Thymus (tissue), 11 donors: Measurements from ENCODE around the gene TSBP1. TPM values are rescaled to one million over a fixed set of nuclear protein-coding genes. Genes with fewer than 3 reads are reported as not detected.
"Not testable (repeated sequence)": the region's sequence is repeated elsewhere in the genome, so short reads cannot be mapped to it uniquely, and the experiment has no call there.

Experiments
- DNase-seq, 9 donors: peaks; one replicate each; pipeline ENCODE4 v3.0.0-alpha.2; 2013; ENCODE audit warnings: low spot score in 9 of 9, low read depth in 6 of 9, missing footprints in 1 of 9
- H3K27ac ChIP-seq, 2 donors: one replicate each; pipeline ENCODE4 v1.5.1; 2013; ENCODE audit warnings: control low read depth in 1 of 2, low read depth in 1 of 2, low read length in 1 of 2, mild to moderate bottlenecking in 1 of 2, moderate library complexity in 1 of 2
- H3K27me3 ChIP-seq, 2 donors: one replicate each; pipeline ENCODE4 v1.5.1; 2013; ENCODE audit warnings: low read length in 1 of 2; ENCODE audit not compliant: control insufficient read depth in 2 of 2, insufficient read depth in 1 of 2
- H3K36me3 ChIP-seq, 2 donors: one replicate each; pipeline ENCODE4 v1.5.1; 2013; ENCODE audit warnings: low read length in 1 of 2, mild to moderate bottlenecking in 1 of 2, moderate library complexity in 1 of 2; ENCODE audit not compliant: control insufficient read depth in 2 of 2, insufficient read depth in 2 of 2
- H3K4me1 ChIP-seq, 2 donors: one replicate each; pipeline ENCODE4 v1.5.1; 2013; ENCODE audit warnings: low read length in 2 of 2; ENCODE audit not compliant: control insufficient read depth in 2 of 2, insufficient read depth in 2 of 2
- H3K4me3 ChIP-seq, 2 donors: one replicate each; pipeline ENCODE4 v1.5.1; 2013; ENCODE audit warnings: low read length in 2 of 2, control low read depth in 1 of 2, mild to moderate bottlenecking in 1 of 2
- H3K9me3 ChIP-seq, 2 donors: one replicate each; pipeline ENCODE4 v1.5.1; 2013; ENCODE audit warnings: low read length in 1 of 2, mild to moderate bottlenecking in 1 of 2; ENCODE audit not compliant: control insufficient read depth in 2 of 2, insufficient read depth in 1 of 2
- WGBS: extraction: QIAGEN DNeasy Blood & Tissue Kit; methylation state at CpG from one replicate; pipeline ENCODE4 v1.1.7; 2013; 5-methylcytosine and 5-hydroxymethylcytosine counted together
- polyA plus RNA-seq: library from polyadenylated mRNA; stranded (reverse); fragments of 200-250 nt; gene quantifications from one replicate; pipeline ENCODE4 v1.2.3, GENCODE V29; 2013
- total RNA-seq: library from RNA; stranded (reverse); fragments of 120-200 nt; gene quantifications from one replicate; pipeline ENCODE4 v1.2.4, GENCODE V29; 2013
- donor health status: healthy.

Gene TSBP1
- total and polyA plus RNA-seq, 2 donors = not detected

DNA sequence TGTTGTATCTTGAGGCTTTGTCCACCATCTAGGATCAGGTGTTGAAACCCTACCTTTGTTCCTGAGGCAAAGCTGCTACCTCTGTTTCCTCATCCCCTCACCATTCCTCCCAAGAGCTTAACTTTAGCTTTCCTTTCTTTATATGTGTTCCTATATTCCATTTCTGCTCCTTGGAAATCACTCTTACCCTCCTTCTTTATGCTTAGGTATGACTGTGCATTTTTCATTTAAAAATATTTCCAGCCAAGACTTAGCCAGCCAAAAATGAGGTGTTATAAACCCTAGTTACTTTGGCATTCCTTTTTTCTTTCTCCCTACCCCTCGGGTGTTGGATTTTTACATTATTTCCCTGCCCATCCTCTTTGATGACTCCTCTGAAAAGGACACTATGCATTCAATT, 57.7 kb downstream of the TSBP1 start:
- no peaks in the 10 kb centered on the region for H3K4me1 ChIP-seq
- no peak for DNase-seq
- H3K27me3 ChIP-seq = no peaks in the 10 kb centered on the region
- 100% methylated on average over 1 of the region's 1 CpG for WGBS
- no peaks in the 10 kb centered on the region for H3K9me3 ChIP-seq
- no peaks in the 10 kb centered on the region for H3K36me3 ChIP-seq
- H3K4me3 ChIP-seq = no peak overlapping the region
- no peak overlapping the region for H3K27ac ChIP-seq

DNA sequence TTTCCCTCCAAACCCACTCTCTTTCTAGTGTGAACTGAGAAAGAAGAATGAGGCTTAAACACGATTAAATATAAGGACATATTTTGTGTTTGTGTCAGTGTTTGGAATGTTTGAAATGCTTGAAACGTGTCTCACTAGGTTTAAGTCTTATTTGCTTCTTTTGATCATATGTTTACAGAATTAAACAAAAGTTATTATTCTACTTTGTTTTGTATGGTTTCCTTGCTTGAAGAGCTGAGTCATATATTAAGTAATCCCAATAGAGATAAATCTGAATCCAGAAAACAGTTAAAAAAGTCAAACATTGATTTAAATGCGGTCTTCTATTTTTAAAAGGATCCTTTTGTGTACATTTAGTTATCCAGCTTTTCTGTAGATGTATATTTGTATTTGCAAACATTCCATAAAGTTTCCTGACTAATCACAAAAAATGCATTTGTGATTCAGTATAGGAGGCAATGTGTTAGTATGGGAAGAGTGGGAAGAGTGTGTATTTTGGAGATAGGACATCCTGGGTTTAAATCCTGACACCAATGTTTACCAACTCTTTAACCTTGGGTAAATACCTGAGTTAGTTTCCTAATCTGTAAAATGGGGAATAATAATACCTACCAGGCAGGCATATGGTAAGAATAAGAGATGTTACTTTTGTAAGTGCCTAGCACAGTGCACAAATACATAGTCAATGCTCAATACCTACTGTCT, 72.9 kb downstream of the TSBP1 start:
- WGBS = 98% methylated on average over 3 of the region's 3 CpGs
- no peak for DNase-seq

GRCh38 chr6:32294980-32295379, 76.7 kb downstream of the TSBP1 start:
- H3K4me3 ChIP-seq, DNase-seq: not testable (repeated sequence)
- WGBS = 93% methylated on average over 3 of the region's 3 CpGs

More for the DNA sequence above, 72.9 kb downstream of the TSBP1 start:
- Histone ChIP-seq H3K4me3 (no peak overlapping the region), H3K27me3 (no peaks in the 10 kb centered on the region), H3K27ac (no peak overlapping the region), H3K36me3 (no peaks in the 10 kb centered on the region), H3K4me1 (no peaks in the 10 kb centered on the region), H3K9me3 (no peaks in the 10 kb centered on the region)

DNA sequence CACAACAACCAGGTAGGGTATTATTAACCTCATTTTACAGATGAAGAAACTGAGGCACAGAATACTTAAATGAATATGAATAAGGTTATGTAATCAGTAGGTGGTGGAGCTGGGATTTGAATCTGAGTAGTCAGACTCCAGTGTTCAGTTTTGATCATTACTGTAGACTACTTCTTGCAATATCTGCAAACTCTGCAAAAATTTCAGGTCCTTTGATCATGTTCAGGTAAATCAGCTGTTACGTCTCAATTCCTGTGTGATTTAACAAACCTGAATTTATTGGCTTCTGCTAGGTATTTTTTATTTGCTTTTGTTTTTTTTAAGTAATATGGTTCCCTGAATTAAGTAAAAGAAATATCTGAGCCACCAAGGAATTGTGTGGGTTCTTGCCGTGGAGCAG, 77.1 kb downstream of the TSBP1 start:
- Histone ChIP-seq H3K4me1 (no peaks in the 10 kb centered on the region), H3K36me3 (no peaks in the 10 kb centered on the region), H3K9me3 (no peaks in the 10 kb centered on the region), H3K4me3 (no peak overlapping the region), H3K27me3 (no peaks in the 10 kb centered on the region), H3K27ac (no peak overlapping the region)
- WGBS = 50% methylated on average over 2 of the region's 2 CpGs
- no peak for DNase-seq

More at GRCh38 chr6:32294980-32295379, 76.7 kb downstream of the TSBP1 start:
- H3K36me3 ChIP-seq, H3K4me1 ChIP-seq, H3K27ac ChIP-seq, H3K9me3 ChIP-seq, H3K27me3 ChIP-seq: not testable (repeated sequence)

GRCh38 chr6:32293695-32294094, 78.0 kb downstream of the TSBP1 start:
- H3K4me1 ChIP-seq = no peaks in the 10 kb centered on the region
- no peaks in the 10 kb centered on the region for H3K36me3 ChIP-seq
- no peaks in the 10 kb centered on the region for H3K9me3 ChIP-seq
- no peak for DNase-seq
- no peaks in the 10 kb centered on the region for H3K27me3 ChIP-seq
- WGBS = 97% methylated on average over 4 of the region's 4 CpGs
- no peak overlapping the region for H3K4me3 ChIP-seq
- H3K27ac ChIP-seq = no peak overlapping the region

DNA sequence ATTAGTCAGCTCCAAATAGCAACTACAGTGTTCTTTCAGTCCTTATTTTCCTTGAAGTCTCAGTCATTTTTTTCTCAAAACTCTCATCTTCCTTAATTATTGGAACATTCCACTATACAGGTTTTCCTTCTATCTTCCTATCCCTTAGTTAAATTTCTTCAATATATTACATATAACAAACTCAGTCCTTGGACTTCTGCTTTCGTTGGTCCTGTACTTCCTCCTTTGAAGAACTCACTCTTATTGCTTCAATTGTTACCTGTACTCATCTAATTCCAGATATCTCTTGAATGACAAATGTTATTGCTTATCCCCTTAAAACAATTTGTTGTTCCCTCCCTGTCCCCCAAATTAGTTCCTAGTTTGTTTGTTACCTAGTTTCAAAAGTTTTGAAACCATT, 80.2 kb downstream of the TSBP1 start:
- Histone ChIP-seq H3K36me3 (no peaks in the 10 kb centered on the region), H3K9me3 (no peaks in the 10 kb centered on the region), H3K4me3 (no peak overlapping the region), H3K27me3 (no peaks in the 10 kb centered on the region), H3K4me1 (no peaks in the 10 kb centered on the region), H3K27ac (no peak overlapping the region)
- no peak for DNase-seq
- 90% methylated on average over 1 of the region's 1 CpG for WGBS

DNA sequence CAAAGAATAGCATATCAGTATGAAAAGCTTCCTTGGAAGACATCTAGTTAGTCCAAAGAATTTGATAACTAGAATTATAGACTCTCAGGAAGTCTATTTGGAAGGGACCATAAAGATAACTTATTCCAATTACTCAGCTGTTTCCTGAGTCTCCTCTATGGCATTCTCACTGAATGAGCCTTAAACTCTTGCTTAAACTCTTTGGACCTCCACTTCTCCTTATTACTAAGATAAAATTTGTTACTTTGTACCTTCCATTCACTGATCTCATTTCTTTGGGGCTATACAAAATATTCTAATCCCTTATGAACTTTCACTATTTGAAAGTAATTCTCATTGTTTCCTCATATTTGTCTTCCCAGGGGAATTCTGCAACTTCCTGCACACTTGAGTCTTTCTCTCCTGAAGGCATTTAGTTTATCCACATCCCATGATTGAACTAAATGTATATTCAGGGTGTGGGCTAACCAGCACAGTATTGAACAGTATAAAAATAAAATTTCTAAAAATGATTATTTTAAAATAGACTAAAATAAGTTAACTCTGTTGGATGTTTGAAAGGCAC, 80.7 kb downstream of the TSBP1 start:
- Histone ChIP-seq H3K36me3 (no peaks in the 10 kb centered on the region), H3K27me3 (no peaks in the 10 kb centered on the region), H3K4me3 (no peak overlapping the region), H3K27ac (no peak overlapping the region), H3K4me1 (no peaks in the 10 kb centered on the region), H3K9me3 (no peaks in the 10 kb centered on the region)
- no peak for DNase-seq

GRCh38 chr6:32288426-32288825, 83.3 kb downstream of the TSBP1 start:
- WGBS = 22% methylated on average over 2 of the region's 2 CpGs
- Histone ChIP-seq H3K27me3 (no peaks in the 10 kb centered on the region), H3K36me3 (no peaks in the 10 kb centered on the region), H3K4me3 (no peak overlapping the region), H3K4me1 (no peaks in the 10 kb centered on the region), H3K27ac (no peak overlapping the region), H3K9me3 (no peaks in the 10 kb centered on the region)
- no peak for DNase-seq

DNA sequence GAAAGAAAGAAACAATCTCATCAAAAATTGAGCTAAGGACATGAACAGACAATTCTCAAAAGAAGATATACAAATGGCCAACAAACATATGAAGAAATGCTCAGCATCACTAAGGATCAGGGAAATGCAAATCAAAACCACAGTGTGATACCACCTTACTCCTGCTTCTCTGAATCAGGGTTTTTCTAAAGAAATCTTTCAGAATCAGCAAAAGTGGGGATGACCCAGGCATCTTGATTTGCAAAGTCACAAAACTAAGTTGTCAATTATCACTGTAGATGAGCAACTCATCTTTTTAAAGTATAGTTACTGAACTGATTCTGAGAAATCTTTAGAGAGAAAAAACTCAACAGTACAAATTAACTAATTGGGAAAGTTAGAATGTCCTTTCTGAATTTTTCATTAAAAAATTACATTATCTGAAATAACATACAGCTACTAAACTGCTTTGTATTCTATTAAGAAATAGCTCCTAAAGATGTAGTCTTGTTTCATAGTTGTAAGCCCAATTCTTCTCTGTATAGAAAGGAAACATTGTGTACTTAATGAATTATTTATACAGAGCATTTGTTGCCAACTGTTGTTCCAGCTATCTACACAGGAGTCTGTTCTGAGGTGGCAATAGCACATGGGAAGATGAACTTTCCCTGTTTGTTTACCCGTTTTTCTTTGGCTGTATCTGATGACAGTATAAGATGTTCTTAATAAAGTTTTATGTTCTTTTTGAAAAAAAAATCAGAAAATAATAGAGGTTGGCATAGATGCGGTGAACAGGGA, 97.7 kb downstream of the TSBP1 start:
- H3K27ac ChIP-seq, H3K27me3 ChIP-seq, H3K9me3 ChIP-seq, DNase-seq, H3K4me3 ChIP-seq, H3K36me3 ChIP-seq, H3K4me1 ChIP-seq: not testable (repeated sequence)
- WGBS = 99% methylated on average over 2 of the region's 2 CpGs
